GM12872 (cell line): Measurements from ENCODE around the gene THEM4.

Source experiments
- CTCF ChIP-seq: IDR thresholded peaks from 3 replicates; pipeline ENCODE4 v1.5.1; 2011; ENCODE audit warnings: low read depth, mild to moderate bottlenecking, low read length, moderate library complexity; ENCODE audit not compliant: insufficient read depth

THEM4 gene

DNA sequence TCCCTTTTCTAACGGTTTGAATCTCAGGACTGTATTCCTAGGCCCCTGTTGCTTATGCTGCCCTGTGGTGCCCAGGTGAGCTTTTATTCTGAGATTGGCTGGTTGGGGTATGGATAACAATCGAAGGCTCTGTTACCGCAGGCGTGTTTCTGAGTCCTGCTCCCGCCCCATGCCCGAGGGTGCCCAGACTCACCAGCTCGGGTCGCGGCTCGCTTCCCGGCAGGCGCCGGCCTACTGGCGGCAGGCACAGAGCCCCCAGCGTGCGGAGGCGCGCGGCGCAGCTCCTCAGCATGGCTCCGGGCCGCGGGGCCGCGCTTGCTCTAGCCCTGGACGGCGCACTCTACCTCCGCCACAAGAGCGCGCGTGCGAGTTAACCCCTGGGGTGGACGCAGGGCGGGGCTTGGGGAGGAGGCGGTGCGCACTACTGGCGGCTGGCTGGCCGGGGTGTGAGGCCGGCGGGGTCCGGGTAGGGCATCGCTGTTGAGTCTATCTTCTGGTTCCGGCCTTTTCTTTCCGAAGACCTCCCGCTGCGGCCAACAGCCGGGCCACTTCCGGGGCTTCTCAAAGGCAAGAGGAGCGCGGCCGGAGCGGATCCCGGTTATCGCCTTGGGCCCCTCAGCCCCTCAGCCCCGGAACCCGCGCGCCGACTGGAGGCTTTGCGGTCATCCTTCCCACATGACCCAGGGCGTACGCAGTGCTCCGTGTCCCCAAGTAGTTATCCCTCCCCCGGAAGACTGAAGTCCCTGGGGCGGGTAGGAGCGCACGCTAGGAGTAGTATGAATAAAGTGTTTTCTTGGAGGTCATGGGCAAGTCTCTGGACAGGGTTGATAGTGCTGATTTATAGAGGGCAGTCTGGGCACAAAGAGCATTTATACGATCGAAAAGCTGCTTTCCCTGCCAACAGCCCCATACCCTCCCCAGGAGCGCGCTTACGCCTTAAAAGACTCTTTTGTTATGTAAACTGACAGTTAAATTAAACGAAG, at the start of gene THEM4:
TSS of gene THEM4 (minus strand) at position 345 of the 983 bp plus-strand sequence. CDS start at position 292, 53 bp downstream.
- TF ChIP-seq CTCF: peak; percentile 38; the same call in 2 of the 3 replicates

GRCh38 chr1:151958959-151959358, 49.6 kb upstream of the THEM4 start:
- no peak for TF ChIP-seq CTCF

DNA sequence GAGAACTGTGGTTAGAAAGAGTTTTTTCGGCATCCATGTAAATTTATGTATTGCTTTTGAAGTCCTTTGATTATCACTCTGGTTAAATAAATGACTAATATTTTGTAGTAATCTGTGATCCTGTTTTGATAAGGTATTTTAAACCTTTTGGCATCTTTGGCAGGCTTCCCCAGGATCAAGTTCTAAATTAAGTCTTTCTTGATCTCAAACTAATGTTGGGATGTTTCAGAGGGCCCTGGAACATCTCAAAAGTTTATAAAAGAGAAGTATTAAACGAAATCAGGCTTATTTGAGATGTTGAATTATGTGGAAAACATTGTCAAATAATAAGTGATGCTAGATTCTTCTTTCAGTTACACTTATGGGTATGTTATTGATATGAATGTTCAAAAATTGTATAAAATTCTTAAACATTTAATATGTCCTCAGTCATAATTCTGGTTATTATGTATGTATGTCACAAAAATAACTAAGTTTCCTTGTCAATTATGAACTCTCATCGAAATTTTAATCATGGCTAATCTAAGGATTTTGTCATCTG, 47.7 kb upstream of the THEM4 start:
- TF ChIP-seq CTCF: no peak

DNA sequence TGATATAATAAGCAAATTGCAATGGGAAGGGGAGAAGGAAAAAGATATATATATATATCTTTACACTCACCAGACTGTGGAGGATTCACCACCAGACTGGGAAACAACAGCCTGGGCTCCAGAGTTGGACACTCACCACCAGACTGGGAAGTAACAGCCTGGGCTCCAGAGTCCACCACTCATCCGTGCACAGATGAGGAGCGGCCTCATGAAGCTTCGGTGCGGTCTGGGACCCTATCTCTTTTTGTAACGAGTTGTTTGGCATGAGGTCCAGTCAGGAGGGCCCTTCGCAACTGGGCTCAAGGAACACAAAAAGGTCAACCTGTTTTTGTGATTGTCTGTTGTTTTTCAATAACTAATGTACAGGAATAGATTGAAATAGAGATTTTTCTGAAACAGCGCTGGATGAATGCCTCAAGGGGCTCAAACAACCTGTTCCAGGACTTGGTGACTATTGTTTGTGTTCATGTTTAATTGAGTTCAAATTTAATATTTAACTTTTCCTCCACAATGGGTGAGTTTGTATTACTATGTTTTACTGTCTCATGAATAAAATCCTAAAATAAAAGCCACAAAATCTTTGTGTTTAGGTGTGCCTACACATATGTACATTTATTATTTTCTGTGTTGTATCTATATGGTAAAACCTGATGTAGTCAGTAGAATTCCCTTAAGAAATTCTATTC, 44.2 kb upstream of the THEM4 start:
- TF ChIP-seq CTCF: no peak

DNA sequence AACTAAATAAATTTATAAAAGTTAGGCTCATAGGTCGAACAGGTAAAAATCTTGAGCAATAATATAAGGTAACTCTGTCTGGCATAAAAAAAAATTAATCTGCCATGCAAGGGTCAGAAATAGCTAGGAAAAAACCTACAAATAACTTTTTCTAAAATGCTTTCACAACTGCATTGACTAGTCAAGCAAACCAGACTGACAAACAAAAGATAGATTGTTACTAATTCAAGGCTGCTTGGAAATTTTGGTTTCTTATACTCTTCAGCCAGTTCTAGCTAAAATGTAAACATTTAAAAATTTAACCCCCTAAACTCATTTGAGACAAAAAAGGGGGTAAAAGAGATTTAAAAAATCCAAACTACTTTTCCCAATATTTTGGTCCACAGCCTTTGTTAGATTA, 43.5 kb upstream of the THEM4 start:
- TF ChIP-seq CTCF: no peak

DNA sequence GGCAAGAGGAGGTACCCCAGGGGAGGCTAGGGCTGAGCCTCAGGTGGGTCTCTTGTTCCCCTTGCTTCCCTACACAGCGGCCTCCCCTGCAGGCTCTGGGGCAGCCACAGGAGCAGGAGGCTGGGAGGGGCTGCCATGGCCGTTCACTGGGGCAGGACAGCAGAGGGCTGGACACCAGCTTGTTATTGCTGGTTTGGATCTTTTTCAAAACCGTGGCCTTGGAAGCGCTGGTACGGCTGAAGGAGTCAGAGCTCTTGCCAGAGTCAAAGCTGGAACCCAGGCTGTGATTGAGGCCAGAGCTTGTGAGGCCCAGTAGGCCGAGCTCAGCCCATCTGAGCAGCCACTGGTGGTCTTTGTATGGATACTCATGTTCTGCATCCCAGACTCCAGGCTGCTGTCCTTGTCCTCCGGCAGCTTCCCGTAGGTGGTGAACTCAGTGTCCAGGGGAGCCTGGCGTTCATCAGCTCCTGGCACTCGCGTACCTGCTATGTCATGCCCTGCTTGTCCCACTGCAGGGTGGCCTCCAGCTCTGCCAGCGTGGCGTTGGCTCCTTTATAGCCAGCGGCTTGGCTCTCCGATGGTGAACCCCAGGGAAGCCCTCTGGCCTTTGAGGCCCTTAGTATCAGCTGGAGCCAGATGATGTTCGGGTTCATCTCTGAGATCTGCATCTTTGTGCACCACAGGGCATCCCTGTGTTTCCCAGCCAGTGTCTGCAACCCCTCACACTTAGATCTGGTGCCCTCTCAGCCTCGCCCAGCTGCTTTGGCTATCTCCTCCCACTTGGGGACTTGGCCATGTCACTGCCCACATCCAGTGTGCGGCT, 40.3 kb upstream of the THEM4 start:
- TF ChIP-seq CTCF: no peak
